ENCODE data around the gene IQCK.

IQCK gene

DNA sequence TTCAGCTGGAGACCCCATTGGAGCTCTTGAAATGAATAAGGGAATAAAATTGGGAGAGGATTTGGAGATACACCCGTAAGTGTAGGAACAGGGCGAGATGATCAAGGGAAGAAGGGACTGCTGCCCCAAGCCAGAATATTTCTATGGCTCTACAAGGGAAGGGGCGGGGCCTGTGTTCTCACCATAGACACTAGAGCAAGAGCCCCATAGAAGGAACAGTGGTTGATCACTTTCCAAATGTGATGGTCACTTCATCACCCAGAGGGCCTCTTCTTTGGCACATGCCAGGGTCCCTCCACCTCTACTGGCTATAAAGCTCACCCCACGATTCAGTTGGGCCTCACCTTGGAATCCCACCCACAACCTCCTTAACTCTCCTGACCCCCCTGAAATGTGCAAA, 141.5 kb downstream of the IQCK start:
- no peak for DNase-seq (ENCODE audit: extremely low spot score)
- CTCF ChIA-PET: no interaction called here
- TF ChIP-seq CTBP1 (IDR thresholded peaks at IDR 0.05; ENCODE audit: borderline replicate concordance) (no peak), L3MBTL2 (conservative IDR thresholded peaks at IDR 0.05) (no peak), TARDBP (IDR thresholded peaks at IDR 0.05) (no peak), LEF1 (IDR thresholded peaks at IDR 0.05; ENCODE audit: borderline replicate concordance) (no peak), BHLHE40 (IDR thresholded peaks at IDR 0.05; ENCODE audit: borderline replicate concordance) (no peak), FOXA1 (IDR thresholded peaks at IDR 0.05) (no peak), FOXK2 (IDR thresholded peaks at IDR 0.05) (no peak), FOXM1 (IDR thresholded peaks at IDR 0.05; ENCODE audit: borderline replicate concordance) (no peak), SP1 (IDR thresholded peaks at IDR 0.05) (no peak), ARNT (IDR thresholded peaks at IDR 0.05) (no peak), ZNF384 (IDR thresholded peaks at IDR 0.05) (no peak), NFRKB (IDR thresholded peaks at IDR 0.05) (no peak), SUZ12 (IDR thresholded peaks at IDR 0.05) (no peak), ELF4 (IDR thresholded peaks at IDR 0.05) (no peak)
- TF ChIP-seq, protein P1, sequence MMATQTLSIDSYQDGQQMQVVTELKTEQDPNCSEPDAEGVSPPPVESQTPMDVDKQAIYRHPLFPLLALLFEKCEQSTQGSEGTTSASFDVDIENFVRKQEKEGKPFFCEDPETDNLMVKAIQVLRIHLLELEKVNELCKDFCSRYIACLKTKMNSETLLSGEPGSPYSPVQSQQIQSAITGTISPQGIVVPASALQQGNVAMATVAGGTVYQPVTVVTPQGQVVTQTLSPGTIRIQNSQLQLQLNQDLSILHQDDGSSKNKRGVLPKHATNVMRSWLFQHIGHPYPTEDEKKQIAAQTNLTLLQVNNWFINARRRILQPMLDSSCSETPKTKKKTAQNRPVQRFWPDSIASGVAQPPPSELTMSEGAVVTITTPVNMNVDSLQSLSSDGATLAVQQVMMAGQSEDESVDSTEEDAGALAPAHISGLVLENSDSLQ (IDR thresholded peaks at IDR 0.05): no peak
- POLR2A ChIA-PET: no interaction called here

DNA sequence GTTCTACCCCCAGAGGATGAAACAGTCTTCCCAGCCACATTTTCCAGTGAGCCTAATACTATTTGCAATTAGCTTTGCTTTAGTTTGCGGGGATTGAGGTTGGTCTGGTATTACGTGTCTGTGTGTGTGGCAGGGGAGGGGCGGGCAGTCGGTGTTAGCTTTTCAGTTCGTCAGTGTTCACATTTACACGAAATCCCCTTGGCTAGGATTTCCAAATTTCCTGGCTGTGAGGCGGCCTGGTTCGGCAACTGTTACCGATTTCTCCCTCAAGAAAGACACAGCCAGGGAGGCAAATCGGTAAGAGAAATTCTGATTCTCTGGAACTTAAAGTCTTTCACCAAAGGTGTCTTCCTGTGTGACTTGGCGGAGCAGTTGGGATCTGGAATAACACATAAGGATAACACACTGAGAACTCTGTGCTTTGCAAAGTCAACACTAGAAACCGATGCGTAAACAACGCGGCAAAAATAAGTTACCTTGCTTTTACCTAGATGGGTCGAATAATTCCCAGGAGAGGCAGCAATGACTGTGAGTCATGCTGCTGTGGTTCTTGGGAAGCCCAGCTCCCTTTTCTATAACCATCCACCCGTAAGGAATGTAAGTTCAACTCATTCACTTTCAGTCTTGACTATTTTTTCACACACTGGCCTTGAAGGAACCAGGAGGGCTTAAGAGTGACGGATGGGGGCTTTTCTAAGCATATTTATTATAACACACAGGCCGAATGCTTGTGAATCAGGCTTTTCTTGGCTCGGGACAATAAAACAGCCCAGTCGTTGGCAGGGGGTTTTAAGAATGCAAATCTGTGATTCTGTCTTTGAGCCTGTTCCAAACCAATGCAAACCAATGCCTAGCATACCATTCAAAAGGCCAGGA, 142.3 kb downstream of the IQCK start:
- DNase-seq (ENCODE audit: extremely low spot score): no peak
- TF ChIP-seq SUZ12 (IDR thresholded peaks at IDR 0.05): no peak
- no peak for TF ChIP-seq FOXK2 (IDR thresholded peaks at IDR 0.05)
- no peak for TF ChIP-seq SP1 (IDR thresholded peaks at IDR 0.05)
- no peak for TF ChIP-seq LEF1 (IDR thresholded peaks at IDR 0.05; ENCODE audit: borderline replicate concordance)
- TF ChIP-seq ARNT (IDR thresholded peaks at IDR 0.05): no peak
- TF ChIP-seq HDGF (IDR thresholded peaks at IDR 0.05; ENCODE audit: borderline replicate concordance): no peak
- TF ChIP-seq ZNF384 (IDR thresholded peaks at IDR 0.05): no peak
- TF ChIP-seq BHLHE40 (IDR thresholded peaks at IDR 0.05; ENCODE audit: borderline replicate concordance): no peak
- TF ChIP-seq, protein P1 (IDR thresholded peaks at IDR 0.05): no peak
- TF ChIP-seq FOXA1 (IDR thresholded peaks at IDR 0.05): no peak
- no peak for TF ChIP-seq NFRKB (IDR thresholded peaks at IDR 0.05)
- no peak for TF ChIP-seq TARDBP (IDR thresholded peaks at IDR 0.05)
- TF ChIP-seq FOXM1 (IDR thresholded peaks at IDR 0.05; ENCODE audit: borderline replicate concordance): no peak
- no peak for TF ChIP-seq CTBP1 (IDR thresholded peaks at IDR 0.05; ENCODE audit: borderline replicate concordance)
- TF ChIP-seq L3MBTL2 (conservative IDR thresholded peaks at IDR 0.05): no peak
- no peak for TF ChIP-seq ELF4 (IDR thresholded peaks at IDR 0.05)
- CTCF ChIA-PET: no interaction called here
- POLR2A ChIA-PET: no interaction called here

DNA sequence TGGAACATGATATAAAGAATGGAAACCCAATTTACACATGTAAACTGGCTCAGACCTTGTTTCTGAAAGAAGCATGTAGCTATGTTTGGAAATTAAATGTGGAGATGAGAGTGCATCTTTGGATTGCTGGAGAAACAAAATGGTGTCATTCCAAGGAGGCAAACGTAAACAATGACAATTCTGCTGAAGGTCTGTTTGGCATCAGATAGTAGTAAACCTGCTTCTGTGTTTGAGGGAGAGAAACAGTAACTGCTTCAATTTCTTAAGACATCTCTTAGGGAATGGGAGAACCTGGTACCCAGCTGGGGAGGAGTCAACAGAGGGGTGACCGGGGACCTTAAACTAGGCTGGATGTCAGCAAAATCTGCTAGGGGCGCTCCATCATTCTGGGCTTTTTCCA, 143.1 kb downstream of the IQCK start:
- no peak for TF ChIP-seq CTBP1 (IDR thresholded peaks at IDR 0.05; ENCODE audit: borderline replicate concordance)
- no peak for TF ChIP-seq TARDBP (IDR thresholded peaks at IDR 0.05)
- TF ChIP-seq SUZ12 (IDR thresholded peaks at IDR 0.05): no peak
- TF ChIP-seq, protein P1 (IDR thresholded peaks at IDR 0.05): no peak
- TF ChIP-seq FOXK2 (IDR thresholded peaks at IDR 0.05): no peak
- TF ChIP-seq NFRKB (IDR thresholded peaks at IDR 0.05): no peak
- DNase-seq (ENCODE audit: extremely low spot score): no peak
- ChIA-PET POLR2A (no interaction called here), CTCF (no interaction called here)

DNA sequence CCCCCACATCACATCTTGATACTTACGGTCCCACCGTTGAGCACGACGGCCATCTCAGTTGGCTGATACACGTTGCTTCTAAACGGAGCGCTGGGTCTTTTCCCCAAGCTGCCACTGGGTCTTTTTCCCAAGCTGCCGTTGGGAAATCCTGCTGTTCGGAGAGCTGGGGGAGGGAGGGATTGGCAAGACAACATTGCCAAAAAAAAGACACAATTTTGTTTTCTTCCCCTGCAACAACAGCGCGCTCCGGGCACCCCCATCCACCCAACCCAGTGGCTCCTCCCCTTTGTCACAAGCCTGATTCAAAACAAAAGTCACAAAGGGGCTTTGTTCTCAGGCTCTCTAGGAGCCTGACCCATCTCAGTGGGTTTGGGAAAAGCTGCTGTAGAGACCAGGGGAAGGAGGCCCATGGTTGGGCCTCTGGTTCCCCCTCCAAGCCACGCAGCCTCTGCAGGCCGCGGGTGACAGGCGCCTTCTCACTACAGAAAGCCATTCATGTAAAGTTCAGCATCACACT, 143.8 kb downstream of the IQCK start:
- CTCF ChIA-PET: no interaction called here
- TF ChIP-seq HDGF (IDR thresholded peaks at IDR 0.05; ENCODE audit: borderline replicate concordance): no peak
- no peak for TF ChIP-seq FOXK2 (IDR thresholded peaks at IDR 0.05)
- no peak for TF ChIP-seq ZNF384 (IDR thresholded peaks at IDR 0.05)
- no peak for TF ChIP-seq LEF1 (IDR thresholded peaks at IDR 0.05; ENCODE audit: borderline replicate concordance)
- no peak for TF ChIP-seq NFRKB (IDR thresholded peaks at IDR 0.05)
- no peak for TF ChIP-seq TARDBP (IDR thresholded peaks at IDR 0.05)
- TF ChIP-seq FOXA1 (IDR thresholded peaks at IDR 0.05): no peak
- TF ChIP-seq FOXM1 (IDR thresholded peaks at IDR 0.05; ENCODE audit: borderline replicate concordance): no peak
- no peak for TF ChIP-seq SP1 (IDR thresholded peaks at IDR 0.05)
- TF ChIP-seq L3MBTL2 (conservative IDR thresholded peaks at IDR 0.05): no peak
- no peak for TF ChIP-seq ARNT (IDR thresholded peaks at IDR 0.05)
- TF ChIP-seq, protein P1 (IDR thresholded peaks at IDR 0.05): no peak
- no peak for TF ChIP-seq CTBP1 (IDR thresholded peaks at IDR 0.05; ENCODE audit: borderline replicate concordance)
- no peak for TF ChIP-seq ELF4 (IDR thresholded peaks at IDR 0.05)
- no peak for TF ChIP-seq SUZ12 (IDR thresholded peaks at IDR 0.05)
- TF ChIP-seq BHLHE40 (IDR thresholded peaks at IDR 0.05; ENCODE audit: borderline replicate concordance): no peak

DNA sequence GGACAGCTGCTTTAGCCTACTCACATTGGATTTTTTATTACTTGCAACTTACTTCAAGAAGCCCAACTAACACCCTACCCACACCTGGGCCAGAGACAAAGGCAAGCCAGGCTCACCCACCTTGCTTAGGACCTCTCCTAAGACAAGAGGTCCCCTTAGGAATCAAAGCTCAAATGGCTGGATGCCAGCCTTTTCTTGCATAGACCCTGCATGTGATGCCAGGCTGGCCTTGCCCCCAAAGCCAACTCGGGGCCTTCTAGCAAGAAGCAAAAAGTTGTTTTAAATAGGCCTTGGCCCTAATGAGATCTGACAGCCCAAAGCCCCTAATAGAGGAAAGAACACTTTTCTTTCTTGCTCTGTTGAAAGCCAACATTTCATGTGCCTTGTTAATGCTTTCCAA, 145.9 kb downstream of the IQCK start:
- ChIA-PET CTCF (no interaction called here), POLR2A (no interaction called here)
- DNase-seq (ENCODE audit: extremely low spot score): no peak
- TF ChIP-seq SUZ12 (IDR thresholded peaks at IDR 0.05) (no peak), ARNT (IDR thresholded peaks at IDR 0.05) (no peak), ZNF384 (IDR thresholded peaks at IDR 0.05) (no peak), L3MBTL2 (conservative IDR thresholded peaks at IDR 0.05) (no peak), LEF1 (IDR thresholded peaks at IDR 0.05; ENCODE audit: borderline replicate concordance) (no peak), FOXM1 (IDR thresholded peaks at IDR 0.05; ENCODE audit: borderline replicate concordance) (no peak), CTBP1 (IDR thresholded peaks at IDR 0.05; ENCODE audit: borderline replicate concordance) (no peak), BHLHE40 (IDR thresholded peaks at IDR 0.05; ENCODE audit: borderline replicate concordance) (no peak)
- TF ChIP-seq, protein P1 (IDR thresholded peaks at IDR 0.05): no peak

More for the DNA sequence above, 143.8 kb downstream of the IQCK start:
- DNase-seq (ENCODE audit: extremely low spot score): no peak
- POLR2A ChIA-PET: no interaction called here
